GM18909 (cell line): ENCODE results near the gene TAPBPL.
"Not testable (repeated sequence)": the region's sequence is repeated elsewhere in the genome, so short reads cannot be mapped to it uniquely, and the experiment has no call there.

Source experiments
- ATAC-seq: cut with Tn5 transposase; IDR thresholded peaks from one replicate; pipeline ENCODE4 v1.9.1; 2021; ENCODE audit warnings: mild to moderate bottlenecking; ENCODE audit not compliant: unreplicated experiment, poor library complexity

The TAPBPL gene

DNA sequence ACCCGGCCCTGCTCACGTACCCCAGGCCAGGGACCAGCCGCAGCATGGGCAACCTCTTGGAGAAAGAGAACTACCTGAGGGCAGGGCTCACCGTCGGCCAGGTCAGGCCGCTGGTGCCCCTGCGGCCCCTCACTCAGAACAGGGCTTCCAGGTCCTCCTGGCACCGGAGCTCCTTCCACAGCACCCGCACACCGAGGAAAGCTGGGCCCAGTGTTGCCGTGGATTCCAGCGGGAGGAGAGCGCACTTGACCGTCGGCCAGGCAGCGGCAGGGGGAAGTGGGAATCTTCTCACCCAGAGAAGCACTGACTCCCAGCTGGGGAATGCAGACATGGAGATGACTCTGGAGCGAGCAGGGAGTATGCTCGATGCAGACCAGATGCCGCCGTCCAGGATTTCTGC is 26.6 kb downstream of the TAPBPL start:
- no peak for ATAC-seq

DNA sequence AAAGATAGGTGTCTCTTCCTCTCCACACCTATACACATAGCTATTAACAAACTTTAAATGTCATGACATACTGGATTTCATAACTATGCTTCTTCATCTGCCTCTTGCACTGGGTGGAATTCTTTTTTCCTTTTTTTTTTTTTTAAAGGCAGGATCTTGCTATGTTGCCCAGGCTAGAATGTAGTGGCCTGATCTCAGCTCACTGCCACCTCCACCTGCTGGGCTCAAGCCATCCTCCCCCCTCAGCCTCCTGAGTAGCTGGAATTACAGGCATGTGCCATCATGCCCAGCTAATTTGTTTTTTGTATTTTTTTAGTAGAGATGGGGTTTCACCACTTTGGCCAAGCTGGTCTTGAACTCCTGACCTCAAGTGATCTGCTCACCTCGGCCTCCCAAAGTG is 36.4 kb downstream of the TAPBPL start:
- no peak for ATAC-seq

DNA sequence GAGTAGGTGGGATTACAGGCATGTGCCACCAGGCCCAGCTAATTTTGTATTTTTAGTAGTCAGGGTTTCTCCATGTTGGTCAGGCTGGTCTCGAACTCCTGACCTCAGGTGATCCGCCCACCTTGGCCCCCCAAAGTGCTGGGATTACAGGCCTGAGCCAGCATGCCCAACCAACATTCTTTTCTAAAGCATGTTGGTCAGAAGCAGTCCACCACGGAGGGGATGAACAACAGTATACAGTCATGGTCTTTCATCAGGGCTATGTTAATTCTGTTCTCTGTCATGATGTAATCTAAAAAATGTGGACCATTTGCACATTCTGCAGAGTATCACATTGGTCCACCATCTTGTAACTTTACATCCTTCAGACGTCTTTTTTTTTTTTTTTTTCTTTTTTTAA is 37.6 kb downstream of the TAPBPL start:
- ATAC-seq = no peak

DNA sequence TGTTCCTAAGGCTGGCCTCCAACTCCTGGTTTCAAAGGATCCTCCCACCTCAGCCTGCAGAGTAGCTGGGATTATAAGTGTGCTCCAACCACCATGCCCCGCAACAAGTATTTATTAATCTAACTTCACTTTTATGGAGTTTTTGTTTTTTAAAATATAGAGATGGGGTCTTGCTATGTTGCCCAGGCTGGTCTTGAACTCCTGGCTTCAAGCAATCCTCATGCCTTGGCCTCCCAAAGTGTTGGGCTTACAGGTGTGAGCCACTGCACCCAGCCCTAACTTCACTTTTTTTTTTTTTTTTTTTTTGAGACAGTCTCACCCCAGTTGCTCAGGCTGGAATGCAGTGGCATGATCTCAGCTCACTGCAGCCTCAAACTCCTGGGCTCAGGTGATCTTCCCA is 38.8 kb downstream of the TAPBPL start:
- ATAC-seq = not testable (repeated sequence)

DNA sequence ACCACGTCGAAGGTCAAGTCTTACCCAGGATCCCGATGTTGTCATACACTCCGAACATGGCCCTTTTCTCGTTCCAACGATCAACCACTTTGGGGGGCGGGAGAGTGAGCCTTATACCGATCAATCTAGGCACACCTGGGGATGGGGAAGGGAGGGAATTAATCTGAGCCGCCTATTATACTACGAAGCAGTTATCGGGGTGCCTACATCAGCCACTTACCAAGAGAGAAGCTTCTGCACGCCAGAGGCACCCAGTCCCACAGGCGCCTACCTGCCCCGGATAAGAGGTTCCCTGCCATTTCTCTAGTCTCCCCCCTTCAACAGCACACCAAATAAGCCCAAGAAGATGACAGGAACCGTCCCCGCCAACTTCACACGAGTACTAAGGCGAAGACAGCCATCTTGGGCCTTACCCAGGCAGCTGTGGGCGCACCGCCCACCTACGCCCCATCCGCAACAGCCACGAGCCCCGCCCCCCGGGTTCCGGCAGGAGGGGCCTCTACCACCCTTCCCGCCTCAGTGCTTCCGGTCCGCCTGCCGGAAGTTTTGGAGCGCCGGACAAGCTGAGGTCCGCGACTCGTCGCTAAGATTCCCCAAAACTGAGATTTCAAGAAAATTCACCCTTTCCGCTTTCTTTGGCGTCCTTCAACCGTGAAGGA is 41.1 kb downstream of the TAPBPL start, which contains the start of gene MRPL51:
Gene MRPL51, minus strand, starts transcription at position 425 of the 659 bp plus-strand sequence. Its CDS starts 126 bp downstream, at position 299.
- peak; percentile 75 for ATAC-seq

DNA sequence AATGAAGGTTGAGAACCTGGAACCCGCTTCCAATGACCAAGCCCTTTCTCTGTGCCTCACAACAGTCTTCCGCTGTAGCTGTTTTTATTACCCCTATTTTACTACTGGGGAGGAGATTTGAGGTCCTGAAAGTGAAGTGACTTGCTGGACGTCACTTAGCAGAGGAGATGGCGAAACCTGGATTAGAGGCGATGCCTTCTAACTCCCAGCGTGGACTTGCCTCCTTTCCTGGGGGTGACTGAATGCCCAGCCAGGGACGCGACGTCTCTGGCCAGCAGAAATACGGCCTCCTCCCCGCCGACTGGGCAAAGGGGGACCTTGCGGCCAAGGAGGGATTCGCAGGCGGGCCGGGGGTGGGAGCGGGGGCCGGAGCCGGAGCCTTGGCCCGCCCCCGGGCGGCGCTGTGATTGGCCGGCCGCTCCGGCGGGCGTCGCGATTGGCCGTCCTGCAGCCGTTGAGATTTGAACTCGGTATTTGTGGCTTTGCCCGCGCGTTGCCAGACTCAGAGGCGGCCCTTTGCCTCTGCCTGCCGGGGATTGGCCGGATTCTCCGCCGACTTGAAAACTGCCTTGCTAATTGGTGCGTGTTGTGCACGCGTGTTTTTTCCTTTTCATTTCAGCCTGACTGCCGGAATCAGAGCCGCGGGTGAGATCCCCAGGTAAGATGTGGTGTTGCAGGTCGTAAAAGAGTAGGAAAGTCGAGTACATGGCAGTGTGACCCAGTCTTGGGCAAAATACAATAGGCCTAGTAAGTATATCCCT is 41.8 kb downstream of the TAPBPL start, which contains the start of gene NCAPD2:
Gene NCAPD2, plus strand, starts transcription at position 606 of the 761 bp plus-strand sequence. CDS start 997 bp downstream, outside the sequence.
- ATAC-seq = peak; percentile 89

DNA sequence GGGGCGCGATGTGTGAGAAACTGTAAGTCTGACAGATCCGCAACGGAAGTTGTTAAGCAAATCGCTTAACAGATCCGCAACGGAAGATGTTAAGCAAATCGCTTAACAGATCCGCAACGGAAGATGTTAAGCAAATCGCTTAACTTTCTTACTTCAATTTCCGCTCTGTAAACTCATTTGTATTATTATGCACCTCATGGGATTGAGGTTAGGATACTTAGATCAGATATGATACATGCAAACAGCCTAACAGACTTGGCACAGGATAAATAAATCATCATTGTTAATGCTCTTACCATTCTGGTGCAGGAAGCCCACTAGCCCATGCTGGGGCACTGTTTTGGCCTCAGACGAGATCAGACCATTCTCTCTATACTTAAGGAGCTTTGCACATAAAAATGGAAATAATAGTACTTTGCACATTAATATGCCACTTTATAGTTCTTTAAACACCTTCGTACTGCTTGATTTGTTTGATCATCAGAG is 42.5 kb downstream of the TAPBPL start:
- no peak for ATAC-seq

DNA sequence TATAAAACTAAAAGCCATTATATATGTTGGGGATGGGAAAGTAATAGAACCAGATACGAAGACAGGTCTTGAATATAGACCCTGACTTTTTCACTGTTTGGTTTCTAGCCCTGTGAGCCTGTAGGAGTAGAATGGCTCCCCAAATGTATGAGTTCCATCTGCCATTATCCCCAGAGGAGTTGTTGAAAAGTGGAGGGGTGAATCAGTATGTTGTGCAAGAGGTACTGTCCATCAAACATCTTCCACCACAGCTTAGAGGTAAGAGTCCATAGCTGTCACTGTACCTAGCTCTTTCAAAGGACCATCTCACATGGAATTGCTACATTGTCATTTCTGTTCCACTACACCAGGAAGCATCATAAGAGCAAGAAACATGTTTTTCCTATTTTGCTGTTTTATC is 43.1 kb downstream of the TAPBPL start:
- no peak for ATAC-seq

DNA sequence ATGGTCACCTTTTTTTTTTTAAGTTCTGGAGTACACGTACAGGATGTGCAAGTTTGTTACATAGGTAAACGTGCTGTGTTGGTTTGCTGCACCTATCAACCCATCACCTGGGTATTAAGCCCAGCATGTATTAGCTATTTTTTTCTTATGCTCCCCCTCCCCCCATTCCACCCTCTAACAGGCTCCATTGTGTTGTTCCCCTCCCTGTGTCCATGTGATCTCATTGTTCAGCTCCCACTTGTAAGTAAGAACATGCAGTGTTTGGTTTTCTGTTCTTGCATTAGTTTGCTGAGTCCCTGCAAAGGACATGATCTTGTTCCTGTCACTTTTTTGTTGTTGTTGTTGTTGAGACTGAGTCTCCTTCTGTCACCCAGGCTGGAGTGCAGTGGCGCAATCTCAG is 45.4 kb downstream of the TAPBPL start:
- not testable (repeated sequence) for ATAC-seq

DNA sequence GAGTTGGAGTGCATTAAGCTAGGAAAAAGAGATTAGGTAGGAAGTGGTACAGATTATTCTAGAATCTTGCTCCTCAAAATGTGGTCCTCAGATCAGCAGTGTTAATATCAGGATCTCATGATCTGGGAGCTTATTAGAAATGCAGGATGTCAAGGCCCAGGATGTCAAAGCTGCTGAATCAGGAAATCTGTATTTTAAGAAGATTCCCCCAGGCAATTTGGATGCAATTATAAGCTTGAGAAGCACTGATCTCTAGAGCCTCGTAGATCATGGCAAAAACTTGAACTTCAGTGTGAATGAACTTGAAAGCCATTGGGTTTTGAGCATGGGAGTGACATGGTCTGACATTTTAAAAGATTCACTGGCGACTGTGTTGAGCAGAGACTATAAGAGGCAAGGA is 48.6 kb downstream of the TAPBPL start:
- no peak for ATAC-seq

DNA sequence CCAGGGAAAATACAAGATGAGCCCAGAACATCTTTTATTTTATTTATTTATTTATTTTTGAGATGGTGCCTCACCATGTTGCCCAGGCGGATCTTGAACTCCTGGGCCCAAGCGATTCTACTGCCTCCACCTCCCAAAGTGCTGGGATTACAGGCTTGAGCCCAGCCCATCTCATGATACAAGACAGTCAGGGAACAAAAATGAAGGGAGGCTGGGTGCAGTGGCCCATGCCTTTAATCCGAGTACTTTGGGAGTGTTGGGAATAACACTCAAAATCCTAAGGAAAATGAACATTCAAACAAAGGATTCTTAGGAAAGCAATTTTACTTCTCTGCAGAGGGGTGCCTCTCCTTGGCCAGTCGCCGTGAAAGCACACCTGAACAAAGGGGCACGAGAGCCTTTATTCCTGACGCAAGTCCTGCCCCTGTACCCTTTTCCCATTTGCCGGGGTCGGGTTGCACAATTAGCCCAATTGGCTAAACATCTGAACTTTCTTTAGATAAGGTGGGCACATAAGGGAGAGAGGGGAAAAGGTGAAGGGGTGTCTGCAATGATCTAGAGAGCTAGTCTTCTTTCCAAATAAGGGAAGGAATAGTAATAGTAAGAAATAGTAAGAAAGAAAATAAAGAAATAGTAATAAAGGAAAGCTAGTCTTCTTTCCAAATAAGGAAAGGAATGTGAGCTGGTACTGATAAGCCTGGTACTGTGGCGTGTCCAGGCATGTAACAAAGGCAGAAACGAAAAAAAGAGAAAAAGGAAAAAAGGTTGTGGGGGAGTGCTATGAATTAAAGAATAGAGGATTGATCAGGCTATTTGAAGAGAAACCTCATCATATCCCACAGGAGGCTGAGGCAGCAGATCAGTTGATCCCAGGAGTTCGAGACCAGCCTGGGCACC is 55.5 kb downstream of the TAPBPL start:
- ATAC-seq = no peak

DNA sequence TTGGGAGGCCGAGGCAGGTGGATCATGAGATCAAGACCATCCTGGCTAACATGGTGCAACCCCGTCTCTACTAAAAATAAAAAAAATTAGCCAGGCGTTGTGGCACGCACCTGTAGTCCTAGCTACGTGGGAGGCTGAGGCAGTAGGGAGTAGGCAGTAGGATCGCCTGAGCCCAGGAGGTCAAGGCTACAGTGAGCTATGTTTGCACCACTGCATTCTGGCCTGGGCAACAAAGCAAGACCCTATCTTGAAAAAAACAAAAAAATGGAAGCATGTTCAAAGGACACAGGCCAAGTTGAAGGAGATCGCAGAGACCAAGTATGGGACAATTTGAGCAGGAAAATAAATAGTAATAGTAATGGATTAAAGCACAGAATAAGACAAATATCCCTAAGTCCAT is 56.2 kb downstream of the TAPBPL start:
- ATAC-seq = no peak
